HEK293T (cell line): Measurements from ENCODE around the gene AQP7.

Source experiments
- ARNT ChIP-seq: fragments of 450-650 bp; IDR thresholded peaks from 2 replicates; pipeline ENCODE4 v1.6.1; 2017; ENCODE audit warnings: mild to moderate bottlenecking
- BHLHE40 ChIP-seq: fragments of 450-650 bp; IDR thresholded peaks from 2 replicates; pipeline ENCODE4 v1.6.1; 2016; ENCODE audit warnings: mild to moderate bottlenecking, moderate library complexity, borderline replicate concordance
- CTBP1 ChIP-seq: fragments of 450-650 bp; IDR thresholded peaks from 2 replicates; pipeline ENCODE4 v1.6.1; 2016; ENCODE audit warnings: borderline replicate concordance
- ELF4 ChIP-seq: fragments of 450-650 bp; IDR thresholded peaks from 2 replicates; pipeline ENCODE4 v1.6.1; 2017; ENCODE audit warnings: antibody characterized with exemption
- FOXA1 ChIP-seq: fragments of 450-650 bp; IDR thresholded peaks from 2 replicates; pipeline ENCODE4 v1.6.1; 2016; ENCODE audit warnings: mild to moderate bottlenecking
- FOXK2 ChIP-seq: fragments of 450-650 bp; IDR thresholded peaks from 2 replicates; pipeline ENCODE4 v1.6.1; 2016; ENCODE audit warnings: mild to moderate bottlenecking
- FOXM1 ChIP-seq: fragments of 450-650 bp; IDR thresholded peaks from 2 replicates; pipeline ENCODE4 v1.6.1; 2017; ENCODE audit warnings: mild to moderate bottlenecking, borderline replicate concordance
- HDGF ChIP-seq: fragments of 450-650 bp; IDR thresholded peaks from 2 replicates; pipeline ENCODE4 v1.6.1; 2017; ENCODE audit warnings: antibody characterized with exemption, borderline replicate concordance
- LEF1 ChIP-seq: fragments of 450-650 bp; IDR thresholded peaks from 2 replicates; pipeline ENCODE4 v1.6.1; 2017; ENCODE audit warnings: mild to moderate bottlenecking, borderline replicate concordance
- NFRKB ChIP-seq: fragments of 450-650 bp; IDR thresholded peaks from 2 replicates; pipeline ENCODE4 v1.6.1; 2016; ENCODE audit warnings: mild to moderate bottlenecking, moderate library complexity
- PKNOX1 ChIP-seq: fragments of 450-650 bp; IDR thresholded peaks from 2 replicates; pipeline ENCODE4 v1.6.1; 2016
- SP1 ChIP-seq: fragments of 450-650 bp; IDR thresholded peaks from 2 replicates; pipeline ENCODE4 v1.6.1; 2017
- SUZ12 ChIP-seq: fragments of 450-650 bp; IDR thresholded peaks from 2 replicates; pipeline ENCODE4 v1.6.1; 2016; ENCODE audit warnings: mild to moderate bottlenecking
- TARDBP ChIP-seq: fragments of 450-650 bp; IDR thresholded peaks from 2 replicates; pipeline ENCODE4 v1.6.1; 2016

GRCh38 chr9:33378121-33378795 is 24.1 kb downstream of the AQP7 start:
- TF ChIP-seq BHLHE40 (no peak), PKNOX1 (no peak), CTBP1 (no peak), FOXA1 (no peak), LEF1 (no peak), ELF4 (no peak), FOXM1 (no peak), NFRKB (no peak), FOXK2 (no peak), SP1 (no peak), TARDBP (no peak), HDGF (no peak), ARNT (no peak), SUZ12 (no peak)
